ENCODE data around the gene RAPSN.

Gene RAPSN

DNA sequence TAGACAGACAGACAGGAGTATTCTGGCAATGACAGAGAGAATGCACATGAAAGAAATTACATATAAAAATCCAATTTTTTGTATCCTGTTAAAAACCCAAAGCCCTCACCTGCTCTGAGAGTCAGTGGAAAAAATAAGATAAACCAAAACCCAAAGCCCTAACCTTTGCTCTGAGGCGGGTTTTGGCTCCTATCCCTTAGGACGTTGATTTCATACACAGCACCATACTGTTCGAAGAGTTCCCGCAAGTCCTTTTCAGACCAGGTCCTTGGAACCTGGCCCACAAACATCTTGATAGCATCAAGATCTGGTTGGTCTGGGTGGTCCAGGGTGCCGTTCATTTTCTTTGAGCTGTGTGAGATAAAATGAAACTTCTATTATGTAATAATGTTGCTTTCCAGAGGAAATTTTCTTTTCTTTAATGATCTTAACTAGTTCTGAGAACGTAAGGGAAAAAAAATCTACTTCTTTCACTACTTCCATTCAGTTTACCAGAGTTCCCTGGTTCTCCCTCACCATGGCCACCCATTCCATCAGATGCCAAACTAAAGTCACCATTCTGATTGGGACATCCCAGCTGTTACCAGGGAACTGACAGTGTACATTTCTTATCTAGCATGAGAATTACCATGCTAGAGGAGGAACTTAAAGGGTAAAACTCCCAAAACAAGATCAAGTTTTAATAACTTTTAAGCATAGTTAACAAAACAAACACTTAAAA, 39.9 kb upstream of the RAPSN start:
- no peak overlapping the region for H3K4me3 ChIP-seq (ENCODE audit: low read depth, low read length)
- TF ChIP-seq, protein P1, sequence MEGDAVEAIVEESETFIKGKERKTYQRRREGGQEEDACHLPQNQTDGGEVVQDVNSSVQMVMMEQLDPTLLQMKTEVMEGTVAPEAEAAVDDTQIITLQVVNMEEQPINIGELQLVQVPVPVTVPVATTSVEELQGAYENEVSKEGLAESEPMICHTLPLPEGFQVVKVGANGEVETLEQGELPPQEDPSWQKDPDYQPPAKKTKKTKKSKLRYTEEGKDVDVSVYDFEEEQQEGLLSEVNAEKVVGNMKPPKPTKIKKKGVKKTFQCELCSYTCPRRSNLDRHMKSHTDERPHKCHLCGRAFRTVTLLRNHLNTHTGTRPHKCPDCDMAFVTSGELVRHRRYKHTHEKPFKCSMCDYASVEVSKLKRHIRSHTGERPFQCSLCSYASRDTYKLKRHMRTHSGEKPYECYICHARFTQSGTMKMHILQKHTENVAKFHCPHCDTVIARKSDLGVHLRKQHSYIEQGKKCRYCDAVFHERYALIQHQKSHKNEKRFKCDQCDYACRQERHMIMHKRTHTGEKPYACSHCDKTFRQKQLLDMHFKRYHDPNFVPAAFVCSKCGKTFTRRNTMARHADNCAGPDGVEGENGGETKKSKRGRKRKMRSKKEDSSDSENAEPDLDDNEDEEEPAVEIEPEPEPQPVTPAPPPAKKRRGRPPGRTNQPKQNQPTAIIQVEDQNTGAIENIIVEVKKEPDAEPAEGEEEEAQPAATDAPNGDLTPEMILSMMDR (IDR thresholded peaks at IDR 0.05; ENCODE audit: borderline replicate concordance, insufficient read depth, low read depth, low read length): no peak

DNA sequence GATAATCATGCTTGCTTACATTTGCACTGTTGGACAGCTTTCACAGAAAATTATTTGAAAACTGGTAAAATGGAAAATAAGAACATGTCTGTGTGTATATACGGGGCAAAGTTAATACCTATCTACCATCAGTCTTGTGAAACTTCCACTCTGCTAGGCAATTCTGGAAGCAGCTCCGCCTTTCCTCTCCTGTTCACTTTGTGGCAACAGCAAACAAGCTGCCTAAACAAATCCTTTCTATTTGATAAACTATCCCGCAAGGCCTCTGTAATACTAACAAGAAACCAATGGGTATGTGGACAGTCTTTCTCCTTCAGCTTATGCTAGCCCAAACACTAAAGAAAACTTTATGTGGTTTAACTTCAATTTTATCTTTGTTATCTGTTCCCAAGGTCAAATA, 39.2 kb upstream of the RAPSN start:
- H3K4me3 ChIP-seq (ENCODE audit: low read depth, low read length): no peak overlapping the region
- TF ChIP-seq, protein P1 (IDR thresholded peaks at IDR 0.05; ENCODE audit: borderline replicate concordance, insufficient read depth, low read depth, low read length): no peak

DNA sequence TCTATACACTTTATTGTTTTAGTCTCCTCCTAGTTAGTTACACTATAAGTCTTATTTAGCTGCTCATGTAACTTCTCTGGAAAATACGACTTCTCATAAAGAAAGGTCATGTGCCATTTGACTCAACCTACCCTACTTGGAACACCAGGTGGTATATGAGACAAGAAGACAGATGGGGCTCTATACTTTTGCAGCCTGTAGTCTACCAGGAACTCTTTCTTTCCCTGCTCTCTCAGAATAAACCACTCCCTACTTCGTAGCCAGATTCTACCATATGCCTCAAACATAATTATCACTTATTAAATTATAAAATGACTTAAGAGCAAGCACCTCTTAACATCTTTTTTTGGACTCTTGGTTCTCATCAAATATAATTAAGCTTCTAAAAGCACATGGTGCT, 38.5 kb upstream of the RAPSN start:
- TF ChIP-seq, protein P1 (IDR thresholded peaks at IDR 0.05; ENCODE audit: borderline replicate concordance, insufficient read depth, low read depth, low read length): no peak

DNA sequence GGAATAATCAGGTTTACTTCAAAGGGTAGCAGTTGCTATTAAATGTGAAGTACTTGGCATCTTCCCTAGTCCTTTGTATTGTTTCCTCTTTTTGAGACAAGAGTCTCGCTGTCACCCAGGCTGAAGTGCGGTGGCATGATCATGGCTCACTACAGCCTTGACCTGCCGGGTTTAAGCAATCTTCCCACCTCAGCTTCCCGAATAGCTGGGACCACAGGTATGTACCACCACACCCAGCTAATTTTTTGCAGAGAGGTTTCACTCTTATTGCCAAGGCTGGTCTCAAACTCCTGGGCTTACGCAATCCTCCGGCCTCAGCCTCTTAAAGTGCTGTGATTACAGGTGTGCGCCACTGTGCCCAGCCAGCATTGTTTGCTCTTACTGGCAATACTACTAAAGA, 36.2 kb upstream of the RAPSN start:
- H3K4me3 ChIP-seq (ENCODE audit: low read depth, low read length): no peak overlapping the region
- TF ChIP-seq, protein P1 (IDR thresholded peaks at IDR 0.05; ENCODE audit: borderline replicate concordance, insufficient read depth, low read depth, low read length): no peak

More for the DNA sequence above, 38.5 kb upstream of the RAPSN start:
- H3K4me3 ChIP-seq (ENCODE audit: low read depth, low read length): no peak overlapping the region

DNA sequence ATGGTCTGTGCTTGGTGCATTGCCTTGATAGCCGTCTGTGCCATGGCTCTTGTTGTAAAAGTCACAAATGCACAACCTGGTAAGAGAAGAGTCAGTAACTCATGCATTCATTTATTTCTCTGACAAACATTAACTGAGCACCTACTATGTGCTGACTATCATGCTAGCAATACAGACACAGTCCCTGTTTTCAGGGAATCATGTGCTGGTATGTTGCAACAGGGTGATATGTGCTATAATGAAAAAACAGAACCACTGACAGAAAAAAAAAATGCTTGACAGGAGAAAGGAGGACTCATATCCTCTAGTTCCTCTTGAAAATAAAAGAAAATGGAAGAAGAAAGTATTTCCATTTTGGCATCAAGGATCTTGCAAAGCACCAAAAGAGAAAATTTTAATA, 34.5 kb upstream of the RAPSN start:
- TF ChIP-seq, protein P1 (IDR thresholded peaks at IDR 0.05; ENCODE audit: borderline replicate concordance, insufficient read depth, low read depth, low read length): no peak

DNA sequence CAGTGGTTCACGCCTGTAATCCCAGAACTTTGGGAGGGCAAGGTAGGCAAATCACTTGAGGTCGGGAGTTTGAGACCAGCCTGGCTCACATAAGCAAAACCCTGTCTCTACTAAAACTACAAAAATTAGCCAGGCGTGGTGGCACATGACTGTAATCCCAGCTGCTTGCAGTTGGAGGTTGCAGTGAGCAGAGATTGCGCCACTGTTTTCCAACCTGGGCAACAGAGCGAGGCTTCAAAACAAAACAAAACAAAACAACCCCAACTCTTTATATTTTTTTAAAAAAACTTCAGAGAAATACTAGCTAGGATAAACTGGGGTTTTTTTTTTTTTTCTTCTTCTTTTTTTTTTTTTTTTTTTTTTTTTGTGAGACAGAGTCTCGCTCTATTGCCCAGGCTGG, 31.8 kb upstream of the RAPSN start:
- TF ChIP-seq, protein P1 (IDR thresholded peaks at IDR 0.05; ENCODE audit: borderline replicate concordance, insufficient read depth, low read depth, low read length): no peak
- H3K4me3 ChIP-seq (ENCODE audit: low read depth, low read length): no peak overlapping the region

More for the DNA sequence above, 34.5 kb upstream of the RAPSN start:
- H3K4me3 ChIP-seq (ENCODE audit: low read depth, low read length): no peak overlapping the region

DNA sequence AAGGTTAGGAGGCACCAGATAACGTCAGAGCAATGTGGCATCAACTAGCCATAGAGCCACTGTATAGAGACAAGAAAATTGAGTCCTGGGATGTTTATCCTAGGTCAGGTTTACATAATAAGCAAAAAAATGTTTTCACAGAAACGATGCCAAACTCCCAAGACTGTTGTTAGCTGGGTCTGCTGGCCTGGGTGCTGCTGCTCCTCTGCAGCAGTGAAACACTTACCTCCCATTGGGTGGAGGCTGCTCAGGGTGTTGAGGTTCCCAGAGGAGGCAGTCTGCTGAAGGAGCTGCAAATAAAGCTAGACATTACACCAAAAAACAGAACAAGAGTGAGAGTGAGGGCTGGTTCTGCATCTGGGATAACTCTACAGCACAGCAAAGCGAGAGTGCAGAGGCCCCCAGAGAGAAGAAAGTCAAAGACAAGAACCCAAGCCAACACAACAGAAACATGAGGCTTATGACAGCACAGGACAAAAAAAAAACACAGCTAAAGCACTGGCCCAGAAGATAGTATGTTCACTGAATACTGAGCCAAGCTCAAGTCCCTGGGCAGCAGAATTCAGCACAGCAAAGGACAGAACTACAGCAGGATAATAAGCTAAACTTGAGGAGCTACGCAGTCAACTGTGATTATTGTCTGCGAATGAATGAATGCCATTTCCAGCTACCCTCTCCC, 29.9 kb upstream of the RAPSN start:
- no peak overlapping the region for H3K4me3 ChIP-seq (ENCODE audit: low read depth, low read length)
- TF ChIP-seq, protein P1 (IDR thresholded peaks at IDR 0.05; ENCODE audit: borderline replicate concordance, insufficient read depth, low read depth, low read length): no peak

All from GM12875 (cell line).